Sigmoid colon (tissue), 7 donors: ENCODE measurements around the gene STX2. TPM values are rescaled to one million over a fixed set of nuclear protein-coding genes. Genes with fewer than 3 reads are reported as not detected.

ENCODE experiments used
- DNase-seq: peaks from one replicate; pipeline ENCODE4 v3.0.0-alpha.2; 2019
- H3K27ac ChIP-seq, 4 donors: fragments of 200-600 bp; sonication (generic); one replicate each; pipeline ENCODE4 v1.5.1; 2016 to 2019; ENCODE audit warnings: mild to moderate bottlenecking in 1 of 4
- H3K27me3 ChIP-seq, 3 donors: fragments of 200-600 bp; sonication (generic); one replicate each; pipeline ENCODE4 v1.5.1; 2019; ENCODE audit warnings: mild to moderate bottlenecking in 1 of 3
- H3K36me3 ChIP-seq, 4 donors: fragments of 200-600 bp; sonication (generic); one replicate each; pipeline ENCODE4 v1.5.1; 2016 to 2019
- H3K4me1 ChIP-seq, 4 donors: fragments of 200-600 bp; sonication (generic); one replicate each; pipeline ENCODE4 v1.5.1; 2017 to 2019
- H3K4me3 ChIP-seq, 4 donors: fragments of 200-600 bp; sonication (generic); one replicate each; pipeline ENCODE4 v1.5.1; 2017 to 2019; ENCODE audit warnings: mild to moderate bottlenecking in 2 of 4, moderate library complexity in 1 of 4
- H3K9me3 ChIP-seq, 4 donors: fragments of 200-600 bp in 3 of 4; sonication (generic) in 3 of 4; one replicate each; pipeline versions ENCODE4 v1.5.1 to v1.6.1; 2013 to 2019
- EP300 ChIP-seq, 4 donors: sonication (generic); formaldehyde crosslinking; IDR thresholded peaks; one replicate each; pipeline ENCODE4 v1.6.1; 2017; ENCODE audit warnings: antibody characterized with exemption in 4 of 4
- POLR2A ChIP-seq, 2 donors: fragments of 450-650 bp; IDR thresholded peaks; one replicate each; pipeline ENCODE4 v1.6.1; 2016; ENCODE audit warnings: antibody characterized with exemption in 2 of 2, mild to moderate bottlenecking in 2 of 2, moderate library complexity in 2 of 2
- POLR2AphosphoS5 ChIP-seq, 4 donors: sonication (generic); formaldehyde crosslinking; IDR thresholded peaks; one replicate each; pipeline ENCODE4 v1.6.1; 2017; ENCODE audit warnings: antibody characterized with exemption in 4 of 4
- WGBS, 2 donors: extraction: QIAGEN DNeasy Blood & Tissue Kit; methylation state at CpG; one replicate each; pipeline ENCODE4 v1.1.7; 2013; 5-methylcytosine and 5-hydroxymethylcytosine counted together
- intact Hi-C: fragments of 100-400 bp; cut with DNase I; formaldehyde crosslinking; loops from one replicate; pipeline ENCODE4 v1.15.1; 2023
- polyA plus RNA-seq, 3 donors: library from polyadenylated mRNA; stranded (reverse); fragments of 200-250 nt; gene quantifications; one replicate each; pipeline ENCODE4 v1.2.3, GENCODE V29; 2013
- small RNA-seq, 3 donors: library from RNA; depleted of rRNA; stranded (forward); fragments of <200 nt; gene quantifications; one replicate each; pipeline ENCODE3, GENCODE V24; 2016
- total RNA-seq, 4 donors: library from RNA; depleted of rRNA; stranded (reverse); fragments of >200 nt; gene quantifications; one replicate each; pipeline ENCODE4 v1.1.0, GENCODE V29; 2016
- TF ChIP-seq, protein P1 (sequence below), 4 experiments: fragments of 450-650 bp in 3 of 4; fragments of 200-600 bp in 1 of 4; IDR thresholded peaks; one replicate each; pipeline ENCODE4 v1.5.1; 2016 to 2019; ENCODE audit warnings: antibody characterized with exemption in 4 of 4, mild to moderate bottlenecking in 3 of 4, moderate library complexity in 2 of 4
- donor health status: healthy with polysubstance abuse.
- donor health status: Bipolar disorder and iron deficiency.
- donor health status: healthy.

STX2 gene
- total and polyA plus RNA-seq, 7 donors: 2.8 to 61.2 (median 39.2) TPM

DNA sequence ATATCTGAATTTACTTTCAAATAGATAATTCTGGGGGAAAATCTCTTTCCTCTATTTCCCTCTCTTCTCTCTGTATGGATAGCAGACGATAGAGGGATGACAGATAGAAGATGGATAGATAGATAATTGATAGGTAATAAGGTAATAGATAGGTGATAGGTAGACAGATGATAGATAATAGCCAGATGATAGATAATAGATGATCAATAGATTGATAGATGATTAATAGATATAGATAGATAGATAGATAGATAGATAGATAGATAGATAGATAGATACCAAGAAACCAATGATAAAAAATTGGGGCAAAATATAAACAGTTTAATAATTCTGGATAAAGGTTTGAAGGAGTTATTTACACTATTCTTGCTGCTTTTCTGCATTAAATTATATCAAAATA is 96.3 kb downstream of the STX2 start:
- TF ChIP-seq POLR2AphosphoS5 (IDR thresholded peaks at IDR 0.05) (no peak), EP300 (IDR thresholded peaks at IDR 0.05) (no peak), POLR2A (IDR thresholded peaks at IDR 0.05) (no peak)
- TF ChIP-seq, protein P1, sequence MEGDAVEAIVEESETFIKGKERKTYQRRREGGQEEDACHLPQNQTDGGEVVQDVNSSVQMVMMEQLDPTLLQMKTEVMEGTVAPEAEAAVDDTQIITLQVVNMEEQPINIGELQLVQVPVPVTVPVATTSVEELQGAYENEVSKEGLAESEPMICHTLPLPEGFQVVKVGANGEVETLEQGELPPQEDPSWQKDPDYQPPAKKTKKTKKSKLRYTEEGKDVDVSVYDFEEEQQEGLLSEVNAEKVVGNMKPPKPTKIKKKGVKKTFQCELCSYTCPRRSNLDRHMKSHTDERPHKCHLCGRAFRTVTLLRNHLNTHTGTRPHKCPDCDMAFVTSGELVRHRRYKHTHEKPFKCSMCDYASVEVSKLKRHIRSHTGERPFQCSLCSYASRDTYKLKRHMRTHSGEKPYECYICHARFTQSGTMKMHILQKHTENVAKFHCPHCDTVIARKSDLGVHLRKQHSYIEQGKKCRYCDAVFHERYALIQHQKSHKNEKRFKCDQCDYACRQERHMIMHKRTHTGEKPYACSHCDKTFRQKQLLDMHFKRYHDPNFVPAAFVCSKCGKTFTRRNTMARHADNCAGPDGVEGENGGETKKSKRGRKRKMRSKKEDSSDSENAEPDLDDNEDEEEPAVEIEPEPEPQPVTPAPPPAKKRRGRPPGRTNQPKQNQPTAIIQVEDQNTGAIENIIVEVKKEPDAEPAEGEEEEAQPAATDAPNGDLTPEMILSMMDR (IDR thresholded peaks at IDR 0.05): no peak
- WGBS, 2 donors: 83 to 88% methylated on average over 1 of the region's 1 CpG
- H3K36me3 ChIP-seq: no peaks in the 10 kb centered on the region
- no peak overlapping the region for H3K4me3 ChIP-seq
- intact Hi-C loops: loop anchor here (10.0 kb wide), 1 partner anchor 698 kb away; no protein-coding TSS in a partner anchor
- DNase-seq: no peak
- H3K27ac ChIP-seq: no peak overlapping the region
- H3K27me3 ChIP-seq: peaks cover 0 to 25% (median 0%) of the 10 kb centered on the region in 3 donors
- H3K4me1 ChIP-seq: peaks cover 0 to under 1% (median 0%) of the 10 kb centered on the region in 4 donors
- peaks cover 0 to 7% (median 2%) of the 10 kb centered on the region in 4 donors for H3K9me3 ChIP-seq

DNA sequence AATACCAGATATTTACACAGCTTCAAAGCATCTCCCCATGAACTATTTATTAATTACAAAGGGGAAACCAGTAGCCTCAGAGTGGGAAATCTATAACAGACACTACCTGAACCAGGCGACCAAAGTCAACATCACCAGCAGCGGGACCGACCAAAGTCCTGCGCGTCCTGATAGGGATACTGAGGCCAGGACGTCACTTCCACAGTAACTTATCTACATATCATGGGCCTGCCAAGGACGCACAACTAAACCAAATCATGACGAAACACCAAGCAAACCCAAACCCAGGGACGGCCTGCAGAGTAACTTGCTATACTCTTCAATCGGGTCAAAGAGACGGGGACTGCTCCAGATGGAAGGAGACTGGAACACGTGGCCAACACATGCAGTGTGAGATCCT is 96.9 kb downstream of the STX2 start:
- 82 to 85% methylated on average over 12 of the region's 12 CpGs for WGBS, 2 donors
- TF ChIP-seq EP300 (IDR thresholded peaks at IDR 0.05) (no peak), POLR2AphosphoS5 (IDR thresholded peaks at IDR 0.05) (no peak), POLR2A (IDR thresholded peaks at IDR 0.05) (no peak)
- TF ChIP-seq, protein P1 (IDR thresholded peaks at IDR 0.05): no peak
- Histone ChIP-seq H3K36me3 (no peaks in the 10 kb centered on the region), H3K9me3 (peaks cover 0 to 7% (median 2%) of the 10 kb centered on the region in 4 donors), H3K4me1 (no peaks in the 10 kb centered on the region), H3K27me3 (peaks cover 0 to 28% (median 0%) of the 10 kb centered on the region in 3 donors), H3K4me3 (no peak overlapping the region), H3K27ac (no peak overlapping the region)
- DNase-seq: no peak
- intact Hi-C loops: loop anchor here (10.0 kb wide), 1 partner anchor 697 kb away; no protein-coding TSS in a partner anchor

Small RNA genes within 50 kb of the gene (small RNA-seq; reads per million reads assigned to genes)
- gene RNU6-1077P: 0 reads per million in 3 donors

Other genes starting within 250 kb of the STX2 start
- gene RIMBP2, start 123.0 kb downstream of the STX2 start, total RNA-seq: 1 to 10 TPM; 1.2 to 5.5 (median 2.7) TPM
- 1 to 10 TPM in 1 of 3 donors, under 1 TPM in 2; under 0.01 to 1.7 (median 0.23) TPM for gene RIMBP2, start 123.0 kb downstream of the STX2 start, polyA plus RNA-seq
- 100 to 1,000 TPM; 160 to 186 (median 180) TPM for gene RAN, start 32.8 kb upstream of the STX2 start, total RNA-seq
- gene RAN, start 32.8 kb upstream of the STX2 start, polyA plus RNA-seq: 100 to 1,000 TPM; 258 to 509 (median 321) TPM
- gene ADGRD1, start 114.7 kb upstream of the STX2 start, total RNA-seq: 10 to 100 TPM in 3 of 4 donors, 1 to 10 TPM in 1; 7.2 to 22.5 (median 14.2) TPM
- gene ADGRD1, start 114.7 kb upstream of the STX2 start, polyA plus RNA-seq: 1 to 10 TPM in 2 of 3 donors, under 1 TPM in 1; 0.46 to 3.8 (median 3.0) TPM